Stimulated activated CD4-positive, alpha-beta T cell treated with anti-CD3 and anti-CD28 coated beads, Interleukin-12 subunit alpha, Interleukin-12 subunit beta, amount 100 ng/mL, for 48 hours (primary cell): ENCODE data around the gene STRN3.
"Not testable (repeated sequence)": the region's sequence is repeated elsewhere in the genome, so short reads cannot be mapped to it uniquely, and the experiment has no call there.

Source experiments
- DNase-seq, 3 donors: peaks; one replicate each; pipeline ENCODE4 v3.0.0-alpha.2; 2020; ENCODE audit warnings: low read depth in 2 of 3, low spot score in 1 of 3

Gene STRN3

DNA sequence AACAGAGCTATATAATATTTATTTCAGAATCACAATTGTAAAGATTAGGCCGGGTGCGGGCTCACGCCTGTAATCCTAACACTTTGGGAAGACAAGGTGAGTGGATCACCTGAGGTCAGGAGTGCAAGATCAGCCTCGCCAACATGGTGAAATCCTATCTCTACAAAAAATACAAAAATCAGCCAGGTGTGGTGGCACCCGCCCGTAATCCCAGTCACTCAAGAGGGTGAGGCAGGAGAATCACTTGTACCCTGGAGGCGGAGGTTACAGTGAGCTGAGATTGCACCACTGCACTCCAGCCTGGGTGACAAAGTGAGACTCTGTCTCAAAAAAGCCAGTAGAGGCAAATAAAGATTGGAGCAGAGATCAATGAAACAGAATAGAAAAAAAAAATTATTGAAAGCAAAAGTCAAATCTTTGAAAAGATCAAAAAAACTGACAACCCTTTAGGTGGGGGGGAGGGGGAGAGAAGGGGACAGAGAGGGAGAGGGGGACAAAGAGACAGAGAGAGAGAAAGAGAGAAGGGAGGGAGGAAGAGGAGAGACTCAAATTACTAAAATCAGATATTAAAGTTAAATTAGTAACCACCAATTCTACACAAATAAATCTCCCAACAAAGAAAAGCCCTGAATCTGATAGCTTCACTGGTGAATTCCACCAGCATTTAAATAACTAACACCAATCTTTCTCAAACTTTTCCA lies 53.1 kb downstream of the STRN3 start:
- DNase-seq, result no peak

- not testable (repeated sequence) for DNase-seq
Measured at GRCh38 chr14:30972036-30972732, 54.0 kb downstream of the STRN3 start.

DNA sequence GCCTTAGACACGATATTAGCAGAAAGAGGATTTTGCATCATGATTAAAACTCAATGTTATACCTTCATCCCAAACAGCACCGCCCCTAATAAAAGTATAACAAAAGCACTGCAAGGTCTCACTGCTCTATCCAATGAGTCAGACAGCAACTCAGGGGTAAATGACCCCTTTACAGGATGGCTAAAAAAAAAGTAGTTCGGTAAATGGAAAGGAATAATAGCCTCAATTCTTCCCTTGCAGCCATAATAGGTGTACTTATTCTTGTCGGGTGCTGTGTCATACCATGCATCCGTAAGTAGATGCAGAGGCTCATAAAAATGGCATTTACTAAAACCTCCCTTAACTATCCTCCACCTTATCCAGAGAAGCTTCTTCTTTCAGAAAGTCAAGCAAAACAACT lies 54.6 kb downstream of the STRN3 start:
- DNase-seq, result no peak

GRCh38 chr14:30969796-30970195 lies 56.4 kb downstream of the STRN3 start:
- peak; percentile 25 to 39 (median 35) for DNase-seq

GRCh38 chr14:30967364-30968098 lies 58.6 kb downstream of the STRN3 start:
- DNase-seq, result not testable (repeated sequence)

DNA sequence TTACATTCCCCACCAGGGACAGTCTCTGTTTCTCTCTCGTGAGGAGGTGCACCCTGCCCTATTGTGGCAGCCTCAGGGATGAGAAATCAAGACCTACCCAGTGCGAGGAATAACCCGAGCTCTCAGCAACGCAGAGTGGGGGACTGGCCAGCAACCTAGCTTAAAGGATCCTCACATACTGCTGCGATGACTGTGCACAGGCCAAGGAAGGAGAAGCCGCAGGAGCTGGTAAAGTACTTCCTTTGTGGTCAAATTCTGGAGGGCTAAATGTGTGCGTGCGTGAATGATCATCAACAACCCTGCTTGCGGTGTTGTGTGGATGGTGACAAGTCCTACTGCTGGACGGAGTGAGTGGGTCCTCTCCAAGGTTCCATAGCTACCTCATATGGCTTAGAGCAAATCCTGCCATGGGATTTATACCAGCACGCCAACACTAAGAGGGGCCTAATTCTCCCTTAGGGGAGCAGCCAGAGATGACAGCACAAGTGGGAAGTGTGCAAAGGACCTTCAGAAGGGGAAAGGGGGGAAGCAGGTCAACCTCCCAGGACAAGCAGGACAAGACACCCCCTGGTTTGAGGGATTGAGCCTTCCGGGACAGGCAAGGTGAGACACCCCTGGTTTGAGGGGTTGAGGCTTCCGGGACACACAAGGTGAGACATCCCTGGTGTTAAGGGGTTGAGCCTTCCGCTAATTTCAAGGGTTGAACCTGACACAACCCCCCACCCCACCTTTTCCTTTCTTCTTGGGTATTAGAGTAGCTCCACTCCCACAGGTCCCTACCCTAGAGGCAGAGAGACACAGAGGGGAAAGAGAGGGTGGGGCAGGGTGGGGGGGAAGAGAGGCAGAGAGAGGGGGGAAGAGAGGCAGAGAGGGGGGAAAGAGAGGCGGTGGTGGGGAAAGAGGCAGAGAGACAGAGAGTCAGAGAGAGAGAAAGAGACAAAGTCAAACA lies 59.5 kb downstream of the STRN3 start:
- no peak for DNase-seq

GRCh38 chr14:30965861-30966260 lies 60.3 kb downstream of the STRN3 start:
- not testable (repeated sequence) for DNase-seq

DNA sequence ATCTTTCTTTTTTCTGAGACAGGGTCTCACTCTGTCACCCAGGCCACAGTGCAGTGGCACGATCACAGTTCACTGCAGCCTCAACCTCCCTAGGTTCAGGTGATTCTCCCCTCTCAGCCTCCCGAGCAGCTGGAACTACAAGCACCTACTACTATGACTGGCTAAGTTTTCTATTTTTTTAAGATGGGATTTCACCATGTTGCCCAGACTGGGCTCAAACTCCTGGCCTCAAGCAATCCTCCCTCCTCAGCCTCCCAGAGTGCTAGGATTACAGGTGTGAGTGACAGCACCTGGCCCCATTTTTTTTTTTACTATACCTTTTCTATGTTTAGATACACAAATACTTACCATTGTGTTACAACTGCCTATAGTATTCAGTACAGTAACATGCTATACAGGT lies 63.6 kb downstream of the STRN3 start:
- not testable (repeated sequence) for DNase-seq

DNA sequence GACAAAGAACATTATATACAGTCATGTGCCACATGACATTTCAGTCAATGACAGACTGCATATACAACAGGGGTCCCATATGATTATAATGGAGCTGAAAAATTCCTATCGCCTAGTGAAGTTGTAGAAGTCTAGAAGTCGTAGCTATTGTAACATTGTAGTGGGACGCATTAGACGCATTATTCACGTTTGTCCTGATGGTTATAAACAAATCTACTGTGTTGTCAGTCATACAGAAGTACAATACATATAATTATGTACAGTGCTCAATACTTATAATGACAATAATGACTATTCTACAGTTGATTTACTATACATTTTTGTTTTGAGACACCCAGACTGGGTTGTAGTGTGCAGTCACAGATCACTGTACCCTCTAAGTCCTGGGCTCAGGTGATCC lies 64.8 kb downstream of the STRN3 start:
- no peak for DNase-seq

DNA sequence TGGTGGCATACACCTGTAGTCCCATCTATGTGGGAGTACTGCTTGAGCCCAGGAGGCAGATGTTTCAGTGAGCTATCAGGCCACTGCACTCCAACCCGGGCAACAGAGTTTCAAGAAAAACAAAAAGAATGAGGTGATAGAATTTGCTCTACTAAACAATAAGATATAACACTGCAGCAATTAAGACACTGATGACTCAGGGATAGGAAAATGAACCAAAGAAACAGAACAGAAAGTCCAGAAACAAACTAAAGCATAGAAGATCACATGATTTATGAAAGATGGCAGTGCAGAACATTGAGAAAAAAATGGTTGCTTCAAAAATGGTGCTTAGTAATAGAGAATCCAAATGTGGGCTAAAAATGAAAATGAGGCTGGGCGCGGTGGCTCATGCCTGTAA lies 66.0 kb downstream of the STRN3 start:
- DNase-seq, result no peak

GRCh38 chr14:30958555-30959407 lies 67.4 kb downstream of the STRN3 start:
- no peak for DNase-seq

- no peak for DNase-seq
Measured at GRCh38 chr14:30957813-30958370, 68.3 kb downstream of the STRN3 start.

GRCh38 chr14:30949651-30950050 lies 76.5 kb downstream of the STRN3 start:
- DNase-seq, result no peak

DNA sequence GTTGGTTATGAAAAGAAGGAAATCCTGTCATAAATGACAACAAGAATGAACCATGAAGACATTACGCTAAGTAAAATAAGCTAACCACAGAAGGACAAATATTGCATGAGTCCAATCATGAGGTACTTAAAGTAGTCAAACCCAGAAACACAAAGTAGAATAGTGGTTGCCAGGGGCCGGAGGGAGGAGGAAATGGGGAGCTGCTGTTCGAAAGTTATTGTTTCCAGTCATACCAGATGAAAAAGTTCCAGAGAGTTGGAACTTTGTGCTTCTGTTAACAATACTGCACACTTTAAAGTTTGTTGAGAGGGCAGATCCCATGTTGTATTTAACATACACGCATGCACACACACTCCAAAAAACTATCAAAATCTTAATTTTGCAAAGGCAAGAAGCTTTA lies 82.5 kb downstream of the STRN3 start:
- no peak for DNase-seq

- DNase-seq, result no peak
Measured at GRCh38 chr14:30940886-30941285, 85.3 kb downstream of the STRN3 start.

- DNase-seq, result no peak
Measured at GRCh38 chr14:30938617-30939016, 87.6 kb downstream of the STRN3 start.

- DNase-seq, result no peak
Measured at GRCh38 chr14:30935445-30935844, 90.7 kb downstream of the STRN3 start.

GRCh38 chr14:30933937-30934336 lies 92.2 kb downstream of the STRN3 start:
- not testable (repeated sequence) for DNase-seq

- DNase-seq, result peak in 1 of 3 donors; percentile 7
Measured at GRCh38 chr14:30928462-30928861, 97.7 kb downstream of the STRN3 start.

DNA sequence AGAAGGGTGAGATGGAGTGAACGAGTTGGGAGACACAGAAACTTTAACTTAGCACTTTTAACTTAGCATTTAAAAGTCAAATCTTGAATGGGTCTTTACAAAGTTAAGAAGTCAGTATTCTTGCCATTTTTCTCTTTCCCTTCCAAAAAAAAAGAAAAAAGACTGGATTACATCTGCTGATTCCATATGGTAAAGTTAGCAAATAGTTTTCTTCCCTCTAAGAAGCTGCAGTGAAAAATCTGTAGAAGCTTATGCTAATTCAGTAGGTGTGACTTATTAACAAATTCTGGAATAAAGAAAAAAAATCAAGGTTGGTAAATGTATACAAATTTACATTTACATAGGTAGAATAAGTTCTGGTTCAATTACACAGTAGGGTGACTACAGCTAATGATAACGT lies 100.9 kb downstream of the STRN3 start:
- DNase-seq, result no peak
